Mucosa of descending colon (tissue), 3 donors: ENCODE data around the gene TTR. TPM values are rescaled to one million over a fixed set of nuclear protein-coding genes. Genes with fewer than 3 reads are reported as not detected.

Source experiments
- ATAC-seq: fragments of 200-7000 bp; cut with Tn5 transposase; one replicate; pipeline ENCODE4 v1.9.1; 2020; ENCODE audit warnings: mild to moderate bottlenecking, moderate library complexity
- DNase-seq, 3 donors: peaks; one replicate each; pipeline ENCODE4 v3.0.0-alpha.2; 2020
- H3K36me3 ChIP-seq: fragments of 200-600 bp; one replicate; pipeline ENCODE4 v1.8.0; 2021; ENCODE audit warnings: low read depth, mild to moderate bottlenecking
- H3K4me1 ChIP-seq: fragments of 200-600 bp; one replicate; pipeline ENCODE4 v1.8.0; 2021; ENCODE audit warnings: low read depth, mild to moderate bottlenecking
- H3K4me3 ChIP-seq: fragments of 200-600 bp; one replicate; pipeline ENCODE4 v1.8.0; 2021; ENCODE audit warnings: mild to moderate bottlenecking
- H3K9me3 ChIP-seq: fragments of 200-600 bp; one replicate; pipeline ENCODE4 v1.8.0; 2021; ENCODE audit warnings: mild to moderate bottlenecking
- intact Hi-C, 2 donors: fragments of 100-400 bp; cut with DNase I in 1 of 2; cut with micrococcal nuclease in 1 of 2; formaldehyde crosslinking; loops; one replicate each; pipeline versions ENCODE4 v1.11.0 to v1.11.1; 2022; cut with DNase I, micrococcal nuclease
- total RNA-seq, 3 donors: library from RNA; stranded (reverse); fragmentation: NEBNext Ultra II Directional in 2 of 3; extraction: Animal tissue kit (Norgen Biotek cat#: 25700) in 2 of 3; gene quantifications; one replicate each; pipeline versions ENCODE4 v1.2.1 to v1.2.4, GENCODE V29; 2021 to 2023
- TF ChIP-seq, protein P1 (sequence below): fragments of 200-600 bp; IDR thresholded peaks from one replicate; pipeline ENCODE4 v1.8.0; 2022; ENCODE audit warnings: antibody characterized with exemption, mild to moderate bottlenecking
- donor health status: DM: no; HTN: no; CAD: no; lungs with moderate emphysema.
- donor health status: DM: no; HTN: no; CAD: no.
- donor health status: DM: no; HTN: yes; CAD: no.

The TTR gene
- total RNA-seq, 3 donors from 2014 or later, result 0.51 to 2.1 TPM; not detected in 1

DNA sequence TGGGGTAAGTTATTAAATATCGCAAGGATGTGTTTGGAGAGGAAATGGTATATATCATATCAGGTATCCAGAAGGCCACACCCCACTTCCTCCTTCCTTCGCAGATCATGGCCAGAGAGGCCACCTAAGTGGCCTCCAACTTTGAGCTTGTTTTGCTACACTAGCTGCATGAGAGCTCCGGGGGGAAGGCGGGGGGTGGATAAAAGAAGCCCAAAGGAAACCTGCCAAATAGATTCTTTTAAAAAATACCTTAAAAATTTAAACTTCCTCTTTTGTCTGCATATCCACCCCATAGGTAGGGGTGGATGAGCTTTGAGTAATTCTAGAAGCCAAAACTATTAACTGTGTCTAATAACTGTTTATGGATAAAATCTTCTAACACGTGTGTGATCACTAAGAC lies 5.7 kb upstream of the TTR start:
- Histone ChIP-seq H3K36me3 (no peaks in the 10 kb centered on the region), H3K4me3 (no peak overlapping the region), H3K4me1 (no peaks in the 10 kb centered on the region), H3K9me3 (no peaks in the 10 kb centered on the region)
- intact Hi-C loops, result no loop called here
- no peak for ATAC-seq
- no peak for DNase-seq
- TF ChIP-seq, protein P1, sequence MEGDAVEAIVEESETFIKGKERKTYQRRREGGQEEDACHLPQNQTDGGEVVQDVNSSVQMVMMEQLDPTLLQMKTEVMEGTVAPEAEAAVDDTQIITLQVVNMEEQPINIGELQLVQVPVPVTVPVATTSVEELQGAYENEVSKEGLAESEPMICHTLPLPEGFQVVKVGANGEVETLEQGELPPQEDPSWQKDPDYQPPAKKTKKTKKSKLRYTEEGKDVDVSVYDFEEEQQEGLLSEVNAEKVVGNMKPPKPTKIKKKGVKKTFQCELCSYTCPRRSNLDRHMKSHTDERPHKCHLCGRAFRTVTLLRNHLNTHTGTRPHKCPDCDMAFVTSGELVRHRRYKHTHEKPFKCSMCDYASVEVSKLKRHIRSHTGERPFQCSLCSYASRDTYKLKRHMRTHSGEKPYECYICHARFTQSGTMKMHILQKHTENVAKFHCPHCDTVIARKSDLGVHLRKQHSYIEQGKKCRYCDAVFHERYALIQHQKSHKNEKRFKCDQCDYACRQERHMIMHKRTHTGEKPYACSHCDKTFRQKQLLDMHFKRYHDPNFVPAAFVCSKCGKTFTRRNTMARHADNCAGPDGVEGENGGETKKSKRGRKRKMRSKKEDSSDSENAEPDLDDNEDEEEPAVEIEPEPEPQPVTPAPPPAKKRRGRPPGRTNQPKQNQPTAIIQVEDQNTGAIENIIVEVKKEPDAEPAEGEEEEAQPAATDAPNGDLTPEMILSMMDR, result no peak

DNA sequence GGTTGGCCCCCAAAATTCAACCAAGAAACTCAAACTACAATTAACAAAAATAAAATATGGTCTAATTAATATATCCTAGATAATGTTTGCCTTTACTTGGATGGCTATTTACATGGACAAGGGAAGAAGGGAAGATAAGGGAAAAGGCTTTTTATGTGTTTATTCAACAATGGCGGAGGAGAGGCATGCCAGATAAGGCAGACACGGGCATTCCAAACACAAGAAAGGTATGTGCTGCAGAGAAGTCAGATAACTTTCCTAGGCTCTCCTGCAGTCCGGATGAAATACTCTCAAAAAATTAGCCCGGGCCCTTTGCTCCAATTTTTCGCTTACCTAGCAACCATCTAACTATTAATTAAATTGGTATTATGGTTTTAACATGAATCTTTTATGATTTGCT lies 5.1 kb upstream of the TTR start:
- TF ChIP-seq, protein P1, result no peak
- intact Hi-C loops, result no loop called here
- Histone ChIP-seq H3K4me1 (no peaks in the 10 kb centered on the region), H3K36me3 (no peaks in the 10 kb centered on the region), H3K9me3 (no peaks in the 10 kb centered on the region), H3K4me3 (no peak overlapping the region)
- ATAC-seq (no peak), DNase-seq (no peak)

DNA sequence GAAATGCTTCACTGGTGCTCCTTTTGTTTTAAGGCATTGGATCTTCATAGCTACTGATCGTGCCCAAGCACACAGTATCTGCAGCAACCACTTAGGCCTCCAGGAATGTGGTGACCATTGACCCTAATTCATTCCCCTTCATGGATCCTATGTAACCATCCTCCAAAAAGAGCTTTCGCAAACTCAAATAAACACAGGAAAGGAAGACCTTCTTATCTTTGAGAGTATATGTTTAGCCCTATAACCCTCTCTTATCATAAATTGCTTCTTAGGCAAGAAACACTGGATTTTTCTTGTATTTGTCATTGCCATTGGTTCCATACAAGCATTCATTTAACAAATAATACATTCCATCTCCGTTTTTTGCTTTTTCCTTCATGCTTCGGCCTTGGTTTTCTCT lies 4.1 kb upstream of the TTR start:
- ATAC-seq, result no peak
- TF ChIP-seq, protein P1, result no peak
- Histone ChIP-seq H3K9me3 (no peaks in the 10 kb centered on the region), H3K36me3 (no peaks in the 10 kb centered on the region), H3K4me3 (no peak overlapping the region), H3K4me1 (no peaks in the 10 kb centered on the region)
- intact Hi-C loops, result no loop called here
- DNase-seq, result no peak

DNA sequence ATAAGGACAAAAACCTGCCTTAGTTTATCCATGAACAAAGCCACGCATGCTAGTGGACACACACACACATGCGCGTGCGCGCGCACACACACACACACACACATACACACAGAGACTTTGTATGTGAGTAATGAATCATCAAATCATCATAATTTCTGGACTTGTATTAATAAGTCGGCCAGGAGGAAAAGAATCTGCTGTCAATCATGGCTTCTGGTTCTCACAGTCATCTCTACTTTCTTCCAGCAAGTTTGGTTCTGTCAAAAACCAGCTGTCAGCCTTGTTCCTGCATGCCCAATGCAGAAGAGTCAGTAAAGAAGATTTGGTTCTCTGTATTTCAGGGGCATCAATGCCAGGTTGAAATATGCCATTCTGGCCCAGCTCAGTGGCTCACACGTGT lies 1.1 kb upstream of the TTR start:
- no peaks in the 10 kb centered on the region for H3K4me1 ChIP-seq
- intact Hi-C loops, result no loop called here
- H3K36me3 ChIP-seq, result no peaks in the 10 kb centered on the region
- no peak overlapping the region for H3K4me3 ChIP-seq
- DNase-seq, result no peak
- no peak for ATAC-seq
- TF ChIP-seq, protein P1, result no peak
- no peaks in the 10 kb centered on the region for H3K9me3 ChIP-seq

DNA sequence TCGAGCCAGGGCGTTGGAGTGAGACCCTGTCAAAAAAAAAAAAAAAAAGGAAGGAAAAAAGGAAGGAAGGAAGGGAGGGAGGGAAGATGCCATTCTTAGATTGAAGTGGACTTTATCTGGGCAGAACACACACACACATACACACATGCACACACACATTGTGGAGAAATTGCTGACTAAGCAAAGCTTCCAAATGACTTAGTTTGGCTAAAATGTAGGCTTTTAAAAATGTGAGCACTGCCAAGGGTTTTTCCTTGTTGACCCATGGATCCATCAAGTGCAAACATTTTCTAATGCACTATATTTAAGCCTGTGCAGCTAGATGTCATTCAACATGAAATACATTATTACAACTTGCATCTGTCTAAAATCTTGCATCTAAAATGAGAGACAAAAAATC lies 564 bp upstream of the TTR start:
- intact Hi-C loops, result no loop called here
- Histone ChIP-seq H3K36me3 (no peaks in the 10 kb centered on the region), H3K4me1 (no peaks in the 10 kb centered on the region), H3K9me3 (no peaks in the 10 kb centered on the region), H3K4me3 (no peak overlapping the region)
- ATAC-seq (no peak), DNase-seq (no peak)
- TF ChIP-seq, protein P1, result no peak

DNA sequence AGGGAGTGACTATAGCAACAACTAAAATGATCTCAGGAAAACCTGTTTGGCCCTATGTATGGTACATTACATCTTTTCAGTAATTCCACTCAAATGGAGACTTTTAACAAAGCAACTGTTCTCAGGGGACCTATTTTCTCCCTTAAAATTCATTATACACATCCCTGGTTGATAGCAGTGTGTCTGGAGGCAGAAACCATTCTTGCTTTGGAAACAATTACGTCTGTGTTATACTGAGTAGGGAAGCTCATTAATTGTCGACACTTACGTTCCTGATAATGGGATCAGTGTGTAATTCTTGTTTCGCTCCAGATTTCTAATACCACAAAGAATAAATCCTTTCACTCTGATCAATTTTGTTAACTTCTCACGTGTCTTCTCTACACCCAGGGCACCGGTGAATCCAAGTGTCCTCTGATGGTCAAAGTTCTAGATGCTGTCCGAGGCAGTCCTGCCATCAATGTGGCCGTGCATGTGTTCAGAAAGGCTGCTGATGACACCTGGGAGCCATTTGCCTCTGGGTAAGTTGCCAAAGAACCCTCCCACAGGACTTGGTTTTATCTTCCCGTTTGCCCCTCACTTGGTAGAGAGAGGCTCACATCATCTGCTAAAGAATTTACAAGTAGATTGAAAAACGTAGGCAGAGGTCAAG lies 955 bp downstream of the TTR start:
- Histone ChIP-seq H3K36me3 (no peaks in the 10 kb centered on the region), H3K4me1 (no peaks in the 10 kb centered on the region), H3K4me3 (no peak overlapping the region), H3K9me3 (no peaks in the 10 kb centered on the region)
- TF ChIP-seq, protein P1, result no peak
- intact Hi-C loops, result no loop called here
- DNase-seq (no peak), ATAC-seq (no peak)
